ENCODE measurements around the gene DIDO1. TPM values are rescaled to one million over a fixed set of nuclear protein-coding genes. Genes with fewer than 3 reads are reported as not detected.

Gene DIDO1
- total RNA-seq, 4 donors from 2014 or later, result 40.6 to 64.4 (median 54.1) TPM

DNA sequence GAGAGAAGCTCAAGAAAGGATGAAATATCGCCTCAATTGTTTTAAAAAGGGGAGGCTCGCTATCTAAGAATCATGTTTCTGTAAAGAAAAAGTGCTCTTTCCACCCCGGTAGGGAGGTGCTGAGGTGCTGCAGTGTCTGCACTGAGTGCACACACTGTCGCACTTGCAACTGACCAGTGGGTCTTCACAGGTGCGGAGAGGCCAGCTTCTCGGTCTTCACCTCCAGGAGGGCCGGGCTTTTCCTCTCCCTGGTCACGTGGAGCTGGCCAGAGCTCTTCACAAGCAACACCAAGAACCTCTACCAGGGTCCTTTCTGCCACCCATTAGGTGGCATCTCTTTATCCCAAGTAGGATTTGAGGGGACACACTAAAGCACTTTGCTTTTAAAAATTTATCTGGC, 36.9 kb downstream of the DIDO1 start:
- no peak for DNase-seq (ENCODE audit: low spot score)
- TF ChIP-seq, protein P1, sequence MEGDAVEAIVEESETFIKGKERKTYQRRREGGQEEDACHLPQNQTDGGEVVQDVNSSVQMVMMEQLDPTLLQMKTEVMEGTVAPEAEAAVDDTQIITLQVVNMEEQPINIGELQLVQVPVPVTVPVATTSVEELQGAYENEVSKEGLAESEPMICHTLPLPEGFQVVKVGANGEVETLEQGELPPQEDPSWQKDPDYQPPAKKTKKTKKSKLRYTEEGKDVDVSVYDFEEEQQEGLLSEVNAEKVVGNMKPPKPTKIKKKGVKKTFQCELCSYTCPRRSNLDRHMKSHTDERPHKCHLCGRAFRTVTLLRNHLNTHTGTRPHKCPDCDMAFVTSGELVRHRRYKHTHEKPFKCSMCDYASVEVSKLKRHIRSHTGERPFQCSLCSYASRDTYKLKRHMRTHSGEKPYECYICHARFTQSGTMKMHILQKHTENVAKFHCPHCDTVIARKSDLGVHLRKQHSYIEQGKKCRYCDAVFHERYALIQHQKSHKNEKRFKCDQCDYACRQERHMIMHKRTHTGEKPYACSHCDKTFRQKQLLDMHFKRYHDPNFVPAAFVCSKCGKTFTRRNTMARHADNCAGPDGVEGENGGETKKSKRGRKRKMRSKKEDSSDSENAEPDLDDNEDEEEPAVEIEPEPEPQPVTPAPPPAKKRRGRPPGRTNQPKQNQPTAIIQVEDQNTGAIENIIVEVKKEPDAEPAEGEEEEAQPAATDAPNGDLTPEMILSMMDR (IDR thresholded peaks at IDR 0.05), result no peak
- ATAC-seq (ENCODE audit: low FRiP score), result no peak

DNA sequence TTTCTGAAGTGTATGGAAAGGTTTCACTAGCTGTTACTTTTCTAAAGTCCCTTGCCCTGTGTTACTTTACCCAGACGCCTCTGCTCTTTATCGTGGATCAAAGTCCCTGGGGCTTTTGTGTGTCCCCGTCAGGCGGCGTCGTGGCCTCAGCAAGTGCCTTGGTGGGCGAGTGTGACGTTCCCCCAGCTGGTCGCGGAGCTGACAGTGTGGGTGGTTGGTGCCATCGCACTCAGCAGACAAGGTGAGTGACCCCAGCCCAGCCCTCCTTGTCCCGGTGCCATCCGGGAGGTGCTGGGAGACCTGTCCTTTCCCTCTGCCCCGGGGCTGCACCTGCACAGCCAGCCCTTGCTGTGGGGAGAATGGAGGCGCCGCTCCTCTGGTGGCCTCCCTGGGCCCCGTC, 37.4 kb downstream of the DIDO1 start:
- no peak for ATAC-seq (ENCODE audit: low FRiP score)

DNA sequence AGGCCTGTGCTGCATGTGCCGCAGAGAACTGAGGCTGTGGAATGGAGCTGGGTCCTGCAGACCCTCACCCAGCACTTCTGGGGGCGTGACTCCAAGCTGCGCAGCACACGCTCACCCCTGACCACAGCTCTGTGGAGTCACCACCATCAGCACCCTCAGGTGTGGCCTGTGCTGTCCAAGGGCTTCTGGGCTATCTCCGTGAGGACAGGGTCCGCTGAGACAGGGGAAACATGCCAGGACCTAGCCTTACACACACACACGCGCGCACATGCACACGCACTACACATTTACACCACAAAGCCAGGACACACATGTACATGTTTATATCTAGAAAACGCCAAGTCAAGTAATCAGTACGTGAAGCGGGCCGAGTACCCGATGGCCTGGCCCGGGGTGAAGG, 37.9 kb downstream of the DIDO1 start:
- TF ChIP-seq, protein P1 (IDR thresholded peaks at IDR 0.05), result no peak
- DNase-seq (ENCODE audit: low spot score) (no peak), ATAC-seq (ENCODE audit: low FRiP score) (no peak)

More for the DNA sequence above, 37.4 kb downstream of the DIDO1 start:
- no peak for DNase-seq (ENCODE audit: low spot score)
- TF ChIP-seq, protein P1 (IDR thresholded peaks at IDR 0.05), result no peak

DNA sequence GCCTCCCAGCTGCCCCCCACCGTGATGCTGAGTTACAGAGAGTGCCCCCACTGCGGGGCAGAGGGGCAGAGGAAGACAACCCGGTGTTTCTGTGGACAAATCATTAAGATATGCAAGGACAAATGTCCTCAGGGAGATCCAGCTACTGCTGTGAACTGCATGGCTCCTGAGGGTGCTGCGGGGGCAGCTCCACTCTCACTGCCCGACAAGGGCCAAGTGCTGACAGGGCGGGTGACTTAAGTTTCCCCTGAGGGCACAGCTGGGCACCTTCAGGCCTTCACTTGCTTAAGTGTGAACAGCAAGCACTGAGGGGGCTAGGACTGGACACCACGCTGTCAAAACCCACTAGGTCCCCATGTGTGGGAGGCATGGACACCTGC, 38.5 kb downstream of the DIDO1 start:
- ATAC-seq (ENCODE audit: low FRiP score) (no peak), DNase-seq (ENCODE audit: low spot score) (no peak)
- TF ChIP-seq, protein P1 (IDR thresholded peaks at IDR 0.05), result no peak

DNA sequence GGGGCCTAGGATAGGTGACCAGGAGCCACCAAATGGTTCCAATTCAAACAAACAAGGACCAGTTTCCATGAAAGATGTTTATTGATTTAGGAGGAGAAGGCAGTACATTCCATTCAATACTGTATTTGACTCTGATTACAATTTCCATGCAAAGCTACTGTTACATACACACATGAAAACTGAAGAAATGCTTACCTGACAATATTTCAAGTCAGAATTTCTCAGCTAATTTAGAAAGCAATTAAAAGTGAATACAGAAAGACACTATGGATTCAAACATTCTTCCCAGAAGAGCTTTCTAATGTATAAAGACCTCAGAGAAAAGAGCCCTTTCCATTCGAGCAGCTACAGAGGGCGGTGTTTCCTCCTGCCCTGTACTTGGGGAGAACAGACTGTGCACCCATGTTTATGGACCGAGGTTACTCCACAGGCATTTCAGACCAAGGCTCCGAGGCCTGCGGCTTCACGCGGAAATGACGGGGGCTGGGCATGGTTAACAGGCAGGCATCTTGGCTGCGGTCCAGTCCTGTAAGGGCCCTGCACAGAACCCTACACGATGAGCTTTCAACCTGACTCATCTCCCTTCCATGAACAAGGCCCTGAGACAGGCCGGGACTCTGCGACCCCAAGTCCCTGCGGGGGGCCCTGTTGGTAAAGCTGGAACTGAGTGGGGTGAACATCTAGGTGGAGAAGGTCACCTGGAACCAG, 39.0 kb downstream of the DIDO1 start:
- TF ChIP-seq, protein P1 (IDR thresholded peaks at IDR 0.05), result no peak
- DNase-seq (ENCODE audit: low spot score) (no peak), ATAC-seq (ENCODE audit: low FRiP score) (no peak)

DNA sequence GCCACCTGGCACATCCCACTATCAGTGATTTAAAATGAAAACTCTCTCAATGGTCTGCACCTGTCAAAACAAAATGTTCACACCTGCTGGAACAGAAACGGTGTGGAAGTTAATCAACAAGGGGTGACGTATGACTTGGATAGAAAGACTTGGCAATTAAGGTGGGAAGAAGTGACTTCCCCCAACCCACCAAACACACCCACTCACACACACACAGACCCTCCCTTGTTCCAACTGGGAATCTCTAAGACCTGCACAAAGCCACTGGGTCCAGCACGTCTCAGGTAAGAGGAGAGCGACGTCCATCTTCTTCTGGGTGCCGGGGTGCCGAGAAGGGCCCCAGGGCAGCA, 39.6 kb downstream of the DIDO1 start:
- ATAC-seq (ENCODE audit: low FRiP score) (no peak), DNase-seq (ENCODE audit: low spot score) (no peak)
- TF ChIP-seq, protein P1 (IDR thresholded peaks at IDR 0.05), result no peak
